Activated CD4-positive, alpha-beta T cell treated with anti-CD3 and anti-CD28 coated beads for 1 hour (primary cell): ENCODE data around the gene ESAM.
"Not testable (repeated sequence)": the region's sequence is repeated elsewhere in the genome, so short reads cannot be mapped to it uniquely, and the experiment has no call there.

ENCODE experiments used
- DNase-seq: peaks from one replicate; pipeline ENCODE4 v3.0.0-alpha.2; 2020

Gene ESAM

GRCh38 chr11:124762105-124762623 is at the start of gene ESAM:
Gene ESAM (minus strand): TSS chr11:124762290. CDS start chr11:124762154, 136 bp downstream.
- peak; percentile 56 for DNase-seq

- DNase-seq, result no peak
Observed at GRCh38 chr11:124811399-124812125, 49.5 kb upstream of the ESAM start.

- DNase-seq, result no peak
Observed at GRCh38 chr11:124807660-124808270, 45.7 kb upstream of the ESAM start.

- DNase-seq, result no peak
Observed at GRCh38 chr11:124807201-124807600, 45.1 kb upstream of the ESAM start.

GRCh38 chr11:124804884-124805283 is 42.8 kb upstream of the ESAM start:
- DNase-seq, result no peak

- DNase-seq, result no peak
Observed at GRCh38 chr11:124801636-124802312, 39.7 kb upstream of the ESAM start.

- no peak for DNase-seq
Observed at GRCh38 chr11:124801014-124801413, 38.9 kb upstream of the ESAM start.

GRCh38 chr11:124800226-124800929 is 38.3 kb upstream of the ESAM start, which contains the start of gene MSANTD2:
Gene MSANTD2 (minus strand): TSS chr11:124800406. CDS start chr11:124800380, 26 bp downstream.
- DNase-seq, result peak; percentile 61

- DNase-seq, result peak; percentile 19
Observed at GRCh38 chr11:124799348-124800225, 37.5 kb upstream of the ESAM start.

GRCh38 chr11:124798991-124799347 is 36.9 kb upstream of the ESAM start:
- no peak for DNase-seq

- no peak for DNase-seq
Observed at GRCh38 chr11:124796312-124796711, 34.2 kb upstream of the ESAM start.

GRCh38 chr11:124793466-124794278 is 31.6 kb upstream of the ESAM start:
- DNase-seq, result no peak

- DNase-seq, result no peak
Observed at GRCh38 chr11:124791626-124792341, 29.7 kb upstream of the ESAM start.

GRCh38 chr11:124788521-124788920 is 26.4 kb upstream of the ESAM start:
- DNase-seq, result no peak

- no peak for DNase-seq
Observed at GRCh38 chr11:124784051-124784450, 22.0 kb upstream of the ESAM start.

- DNase-seq, result no peak
Observed at GRCh38 chr11:124783002-124783401, 20.9 kb upstream of the ESAM start.

GRCh38 chr11:124779568-124779967 is 17.5 kb upstream of the ESAM start:
- no peak for DNase-seq

- no peak for DNase-seq
Observed at GRCh38 chr11:124778281-124778680, 16.2 kb upstream of the ESAM start.

GRCh38 chr11:124776865-124777645 is 15.0 kb upstream of the ESAM start:
- DNase-seq, result no peak

- DNase-seq, result not testable (repeated sequence)
Observed at GRCh38 chr11:124770959-124771358, 8.9 kb upstream of the ESAM start.
